GM18951 (cell line): ENCODE results near the gene PPP1R13L.

Source experiments
- POLR2A ChIP-seq: IDR thresholded peaks from 4 replicates; pipeline ENCODE4 v1.6.1; 2011; ENCODE audit warnings: mild to moderate bottlenecking; ENCODE audit not compliant: insufficient read length, insufficient read depth; ENCODE audit errors: extremely low read depth
- in situ Hi-C: fragments of 300-500 bp; cut with MboI; formaldehyde crosslinking; loops from one replicate; pipeline ENCODE4 v1.12.0; 2022; ENCODE audit warnings: low sequenced_read_pairs, mixed read lengths, inconsistent platforms; ENCODE audit not compliant: unreplicated experiment

Gene PPP1R13L

DNA sequence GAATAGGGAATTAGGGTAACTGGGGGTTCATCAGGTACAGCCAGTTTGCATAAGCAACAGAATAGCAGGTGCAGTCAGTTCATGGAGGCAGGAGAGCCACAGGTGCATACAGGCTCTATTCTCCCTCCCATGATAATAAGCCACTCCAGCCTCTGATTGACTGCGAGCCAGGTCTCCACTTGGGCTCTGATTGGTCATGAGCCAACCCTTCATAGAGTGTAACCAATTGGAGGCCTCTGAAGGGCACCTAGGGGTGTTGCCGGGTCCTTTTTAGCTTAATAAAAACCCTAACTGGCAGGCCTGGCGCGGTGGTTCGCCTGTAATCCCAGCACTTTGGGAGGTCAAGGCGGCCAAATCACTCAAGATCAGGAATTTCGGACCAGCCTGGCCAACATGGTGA, 73.5 kb downstream of the PPP1R13L start:
- in situ Hi-C loops = no loop called here
- no peak for TF ChIP-seq POLR2A
